GM12878 (cell line): Measurements from ENCODE around the gene ATP5F1D. TPM values are rescaled to one million over a fixed set of nuclear protein-coding genes. Genes with fewer than 3 reads are reported as not detected.

ENCODE experiments used
- HCFC1 ChIP-seq: fragments of 150-350 bp; IDR thresholded peaks from 2 replicates; pipeline ENCODE4 v1.6.1; 2014; ENCODE audit warnings: low read length
- JUND ChIP-seq: IDR thresholded peaks from 2 replicates; pipeline ENCODE4 v1.6.1; 2012; ENCODE audit warnings: low read depth, mild to moderate bottlenecking, low read length, improper control_type of control experiment, moderate library complexity
- PAX8 ChIP-seq: fragments of 450-650 bp; IDR thresholded peaks from 2 replicates; pipeline ENCODE4 v1.6.1; 2017; ENCODE audit warnings: mild to moderate bottlenecking, moderate library complexity
- SMARCA5 ChIP-seq: fragments of 450-650 bp; IDR thresholded peaks from 2 replicates; pipeline ENCODE4 v1.6.1; 2017; ENCODE audit warnings: mild to moderate bottlenecking
- SUPT20H ChIP-seq: IDR thresholded peaks from 2 replicates; pipeline ENCODE4 v1.6.1; 2011; ENCODE audit warnings: low read depth, mild to moderate bottlenecking, low read length, moderate library complexity, borderline replicate concordance; ENCODE audit not compliant: control insufficient read depth
- TBL1XR1 ChIP-seq: IDR thresholded peaks from 2 replicates; pipeline ENCODE4 v1.6.1; 2012; ENCODE audit warnings: low read depth, low read length, improper control_type of control experiment
- polyA plus RNA-seq, 11 experiments: library from polyadenylated mRNA; depleted of rRNA in 4 of 11; unstranded in 6 of 11; stranded (reverse) in 5 of 11; fragments of >200 nt; fragmentation: Nextera tagmentation in 4 of 11; fragmentation: Illumina TruSeq in 1 of 11; extraction: Ambion mirVana in 4 of 11; extraction: Trizol in 1 of 11; gene quantifications; 1 replicate in 1 of 11; 2 replicates in 10 of 11; pipeline versions ENCODE4 v1.2.1 to v1.2.3, GENCODE V29; 2011 to 2016; ENCODE audit warnings: inconsistent platforms in 2 of 11, missing spikeins in 2 of 11, low read depth in 1 of 11
- total RNA-seq, 4 experiments: library from RNA; depleted of rRNA in 3 of 4; stranded (reverse); fragments of >200 nt in 3 of 4; fragmentation: Illumina TruSeq in 1 of 4; extraction: Trizol in 1 of 4; gene quantifications; 2 replicates each; pipeline versions ENCODE4 v1.2.1 to v1.2.3, GENCODE V29; 2013 to 2021
- TF ChIP-seq, protein P1 (sequence below): fragments of 450-650 bp; IDR thresholded peaks from 2 replicates; pipeline ENCODE4 v1.6.1; 2017; ENCODE audit warnings: antibody characterized with exemption, mild to moderate bottlenecking, moderate library complexity
- TF ChIP-seq, protein P2 (sequence below): fragments of 450-650 bp; IDR thresholded peaks from 2 replicates; pipeline ENCODE4 v1.6.1; 2017; ENCODE audit warnings: low read depth, mild to moderate bottlenecking, moderate library complexity

ATP5F1D gene
- total and polyA plus RNA-seq, 10 of the 15 experiments (the other 5 are each of a cell fraction or from before 2014, with no cell fraction given): 7.2 to 357 (median 49.5) TPM

DNA sequence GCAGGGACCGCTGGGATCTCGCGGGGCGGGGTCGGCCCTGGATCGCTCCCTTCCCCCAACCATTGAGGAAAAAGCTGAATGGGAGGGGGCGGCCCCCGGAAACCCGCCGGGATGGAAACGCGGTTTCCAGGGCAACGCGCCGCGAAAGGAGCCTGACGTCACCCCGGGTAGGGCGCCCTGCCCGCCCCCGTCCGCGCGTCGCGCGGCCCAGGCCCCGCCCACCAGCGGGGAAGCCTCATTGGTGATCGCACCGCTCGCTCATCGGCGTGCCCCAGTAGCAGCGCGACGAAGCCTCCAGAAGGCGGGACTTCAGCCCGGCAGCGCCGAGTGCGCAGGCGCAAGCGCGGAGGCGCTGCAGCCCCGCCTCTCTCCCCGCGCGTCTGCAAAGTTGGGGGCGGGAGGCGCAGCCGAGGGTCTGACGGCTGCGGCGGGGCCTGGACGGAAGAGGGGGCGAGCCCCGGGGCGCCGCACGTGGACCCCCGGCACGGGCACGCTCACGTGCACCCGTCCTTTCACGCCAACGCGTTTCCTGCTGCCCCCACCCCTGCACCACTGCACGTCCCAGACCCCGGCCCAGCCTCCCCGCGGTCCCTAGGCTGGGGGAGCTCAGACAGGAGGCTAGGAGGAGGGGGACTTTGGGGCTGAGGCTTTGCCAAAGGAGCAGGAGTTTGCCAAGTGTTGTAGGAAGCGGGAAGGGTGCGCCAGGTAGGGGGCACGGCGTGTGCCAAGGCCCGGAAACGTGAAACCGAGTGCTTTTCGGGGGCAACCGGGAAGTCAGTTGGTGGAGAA lies 19.4 kb downstream of the ATP5F1D start (continued):
- TF ChIP-seq PAX8: no peak
- peak; percentile 38; the same call in 1 of the 2 replicates for TF ChIP-seq HCFC1
- TF ChIP-seq, protein P1, sequence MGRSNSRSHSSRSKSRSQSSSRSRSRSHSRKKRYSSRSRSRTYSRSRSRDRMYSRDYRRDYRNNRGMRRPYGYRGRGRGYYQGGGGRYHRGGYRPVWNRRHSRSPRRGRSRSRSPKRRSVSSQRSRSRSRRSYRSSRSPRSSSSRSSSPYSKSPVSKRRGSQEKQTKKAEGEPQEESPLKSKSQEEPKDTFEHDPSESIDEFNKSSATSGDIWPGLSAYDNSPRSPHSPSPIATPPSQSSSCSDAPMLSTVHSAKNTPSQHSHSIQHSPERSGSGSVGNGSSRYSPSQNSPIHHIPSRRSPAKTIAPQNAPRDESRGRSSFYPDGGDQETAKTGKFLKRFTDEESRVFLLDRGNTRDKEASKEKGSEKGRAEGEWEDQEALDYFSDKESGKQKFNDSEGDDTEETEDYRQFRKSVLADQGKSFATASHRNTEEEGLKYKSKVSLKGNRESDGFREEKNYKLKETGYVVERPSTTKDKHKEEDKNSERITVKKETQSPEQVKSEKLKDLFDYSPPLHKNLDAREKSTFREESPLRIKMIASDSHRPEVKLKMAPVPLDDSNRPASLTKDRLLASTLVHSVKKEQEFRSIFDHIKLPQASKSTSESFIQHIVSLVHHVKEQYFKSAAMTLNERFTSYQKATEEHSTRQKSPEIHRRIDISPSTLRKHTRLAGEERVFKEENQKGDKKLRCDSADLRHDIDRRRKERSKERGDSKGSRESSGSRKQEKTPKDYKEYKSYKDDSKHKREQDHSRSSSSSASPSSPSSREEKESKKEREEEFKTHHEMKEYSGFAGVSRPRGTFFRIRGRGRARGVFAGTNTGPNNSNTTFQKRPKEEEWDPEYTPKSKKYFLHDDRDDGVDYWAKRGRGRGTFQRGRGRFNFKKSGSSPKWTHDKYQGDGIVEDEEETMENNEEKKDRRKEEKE: no peak
- TF ChIP-seq, protein P2, sequence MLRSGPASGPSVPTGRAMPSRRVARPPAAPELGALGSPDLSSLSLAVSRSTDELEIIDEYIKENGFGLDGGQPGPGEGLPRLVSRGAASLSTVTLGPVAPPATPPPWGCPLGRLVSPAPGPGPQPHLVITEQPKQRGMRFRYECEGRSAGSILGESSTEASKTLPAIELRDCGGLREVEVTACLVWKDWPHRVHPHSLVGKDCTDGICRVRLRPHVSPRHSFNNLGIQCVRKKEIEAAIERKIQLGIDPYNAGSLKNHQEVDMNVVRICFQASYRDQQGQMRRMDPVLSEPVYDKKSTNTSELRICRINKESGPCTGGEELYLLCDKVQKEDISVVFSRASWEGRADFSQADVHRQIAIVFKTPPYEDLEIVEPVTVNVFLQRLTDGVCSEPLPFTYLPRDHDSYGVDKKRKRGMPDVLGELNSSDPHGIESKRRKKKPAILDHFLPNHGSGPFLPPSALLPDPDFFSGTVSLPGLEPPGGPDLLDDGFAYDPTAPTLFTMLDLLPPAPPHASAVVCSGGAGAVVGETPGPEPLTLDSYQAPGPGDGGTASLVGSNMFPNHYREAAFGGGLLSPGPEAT: no peak
- no peak for TF ChIP-seq SUPT20H
- no peak for TF ChIP-seq TBL1XR1
- peak; percentile 50 for TF ChIP-seq JUND
- 0 out of 2 replicates have a peak, but pooled peaks have one; percentile 19 for TF ChIP-seq SMARCA5
